ENCODE data around the gene FMN1.

The FMN1 gene

GRCh38 chr15:32959077-32959476, 235.4 kb downstream of the FMN1 start:
- H3K9me3 ChIP-seq (ENCODE audit: severe bottlenecking) = no peaks in the 10 kb centered on the region
- H3K27ac ChIP-seq = no peak overlapping the region
- H3K27me3 ChIP-seq (ENCODE audit: insufficient read depth, low read depth, severe bottlenecking) = no peaks in the 10 kb centered on the region
- H3K4me3 ChIP-seq (ENCODE audit: low read depth, low read length) = no peak overlapping the region
- no peak for TF ChIP-seq CTCF (IDR thresholded peaks at IDR 0.05; ENCODE audit: low read depth, low read length)
- DNase-seq = no peak
- no peaks in the 10 kb centered on the region for H3K36me3 ChIP-seq

- H3K27me3 ChIP-seq (ENCODE audit: insufficient read depth, low read depth, severe bottlenecking) = no peaks in the 10 kb centered on the region
- no peak for TF ChIP-seq CTCF (IDR thresholded peaks at IDR 0.05; ENCODE audit: low read depth, low read length)
- H3K9me3 ChIP-seq (ENCODE audit: severe bottlenecking) = no peaks in the 10 kb centered on the region
- H3K27ac ChIP-seq = no peak overlapping the region
- no peak for DNase-seq
- H3K36me3 ChIP-seq = no peaks in the 10 kb centered on the region
- H3K4me3 ChIP-seq (ENCODE audit: low read depth, low read length) = no peak overlapping the region
Observed at GRCh38 chr15:32957219-32957618, 237.3 kb downstream of the FMN1 start.

GRCh38 chr15:32956711-32957110, 237.8 kb downstream of the FMN1 start:
- Histone ChIP-seq H3K9me3 (ENCODE audit: severe bottlenecking) (no peaks in the 10 kb centered on the region), H3K27me3 (ENCODE audit: insufficient read depth, low read depth, severe bottlenecking) (no peaks in the 10 kb centered on the region), H3K27ac (no peak overlapping the region), H3K4me3 (ENCODE audit: low read depth, low read length) (no peak overlapping the region), H3K36me3 (no peaks in the 10 kb centered on the region)
- DNase-seq = no peak
- TF ChIP-seq CTCF (IDR thresholded peaks at IDR 0.05; ENCODE audit: low read depth, low read length) = no peak

DNA sequence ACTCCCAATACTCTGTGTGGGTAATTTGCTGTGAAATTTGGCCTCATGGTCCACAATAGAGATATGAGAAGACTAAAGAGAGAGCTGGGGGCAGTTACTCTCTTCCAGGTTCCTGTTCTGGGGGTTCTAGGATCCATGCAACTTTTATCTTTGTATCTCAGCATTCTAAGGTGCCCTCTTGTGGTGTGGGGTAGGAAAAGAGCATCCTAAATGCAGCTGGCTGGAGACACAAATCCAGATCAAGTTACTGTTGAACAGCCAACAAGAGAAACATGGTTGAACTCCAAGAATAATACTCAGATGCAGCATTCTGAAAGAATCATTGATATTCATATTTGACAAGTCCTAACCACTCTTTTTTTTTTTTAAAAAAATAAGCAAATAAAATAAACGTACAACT, 238.5 kb downstream of the FMN1 start:
- Histone ChIP-seq H3K9me3 (ENCODE audit: severe bottlenecking) (no peaks in the 10 kb centered on the region), H3K36me3 (no peaks in the 10 kb centered on the region), H3K27ac (no peak overlapping the region), H3K4me3 (ENCODE audit: low read depth, low read length) (no peak overlapping the region), H3K27me3 (ENCODE audit: insufficient read depth, low read depth, severe bottlenecking) (no peaks in the 10 kb centered on the region)
- peak; percentile 51 for TF ChIP-seq CTCF (IDR thresholded peaks at IDR 0.05; ENCODE audit: low read depth, low read length)
- peak; percentile 38 for DNase-seq

GRCh38 chr15:32953533-32953910, 241.0 kb downstream of the FMN1 start:
- no peak overlapping the region for H3K4me3 ChIP-seq (ENCODE audit: low read depth, low read length)

More at GRCh38 chr15:32953533-32953910, 241.0 kb downstream of the FMN1 start:
- no peak for DNase-seq
- Histone ChIP-seq H3K36me3 (no peaks in the 10 kb centered on the region), H3K27ac (no peak overlapping the region), H3K9me3 (ENCODE audit: severe bottlenecking) (no peaks in the 10 kb centered on the region), H3K27me3 (ENCODE audit: insufficient read depth, low read depth, severe bottlenecking) (no peaks in the 10 kb centered on the region)
- TF ChIP-seq CTCF (IDR thresholded peaks at IDR 0.05; ENCODE audit: low read depth, low read length) = no peak

Data from WERI-Rb-1 (cell line).